HCT116 (cell line): ENCODE results near the gene CBL.

Experiments used
- EZH2 ChIP-seq: fragments of 200-600 bp; sonication (generic); IDR thresholded peaks from 2 replicates; pipeline ENCODE4 v1.6.1; 2017; ENCODE audit warnings: antibody characterized with exemption, mixed run types
- POLR2A ChIP-seq: IDR thresholded peaks from 2 replicates; pipeline ENCODE4 v1.7.0; 2011; ENCODE audit warnings: borderline replicate concordance; ENCODE audit not compliant: insufficient read depth, insufficient read length; ENCODE audit errors: extremely low read depth
- POLR2AphosphoS5 ChIP-seq: IDR thresholded peaks from 2 replicates; pipeline ENCODE4 v1.6.1; 2011; ENCODE audit warnings: mild to moderate bottlenecking, low read depth, low read length, moderate library complexity
- RAD21 ChIP-seq: IDR thresholded peaks from 2 replicates; pipeline ENCODE4 v1.6.1; 2012; ENCODE audit warnings: low read depth, mild to moderate bottlenecking
- SIN3A ChIP-seq: IDR thresholded peaks from 2 replicates; pipeline ENCODE4 v1.6.1; 2012; ENCODE audit warnings: low read depth
- YY1 ChIP-seq: IDR thresholded peaks from 2 replicates; pipeline ENCODE4 v1.6.1; 2011; ENCODE audit warnings: low read length, low read depth, moderate library complexity, mild to moderate bottlenecking; ENCODE audit not compliant: insufficient replicate concordance; ENCODE audit errors: extremely low read depth
- TF ChIP-seq, protein P1 (sequence below), 3 experiments: fragments of 200-600 bp in 1 of 3; sonication (generic) in 1 of 3; IDR thresholded peaks in 2 of 3; conservative IDR thresholded peaks in 1 of 3; 2 replicates each; pipeline ENCODE4 v1.5.1; 2012 to 2017; ENCODE audit warnings: low read depth in 2 of 3, low read length in 2 of 3, antibody characterized with exemption in 1 of 3, borderline replicate concordance in 1 of 3, control low read depth in 1 of 3, mild to moderate bottlenecking in 1 of 3, mixed read lengths in 1 of 3, mixed run types in 1 of 3, moderate library complexity in 1 of 3; ENCODE audit not compliant: insufficient read depth in 1 of 3
- TF ChIP-seq, protein P2 (sequence below): IDR thresholded peaks from 2 replicates; pipeline ENCODE4 v1.6.1; 2012; ENCODE audit warnings: low read depth
- TF ChIP-seq, protein P3 (sequence below): IDR thresholded peaks from 2 replicates; pipeline ENCODE4 v1.6.1; 2012

DNA sequence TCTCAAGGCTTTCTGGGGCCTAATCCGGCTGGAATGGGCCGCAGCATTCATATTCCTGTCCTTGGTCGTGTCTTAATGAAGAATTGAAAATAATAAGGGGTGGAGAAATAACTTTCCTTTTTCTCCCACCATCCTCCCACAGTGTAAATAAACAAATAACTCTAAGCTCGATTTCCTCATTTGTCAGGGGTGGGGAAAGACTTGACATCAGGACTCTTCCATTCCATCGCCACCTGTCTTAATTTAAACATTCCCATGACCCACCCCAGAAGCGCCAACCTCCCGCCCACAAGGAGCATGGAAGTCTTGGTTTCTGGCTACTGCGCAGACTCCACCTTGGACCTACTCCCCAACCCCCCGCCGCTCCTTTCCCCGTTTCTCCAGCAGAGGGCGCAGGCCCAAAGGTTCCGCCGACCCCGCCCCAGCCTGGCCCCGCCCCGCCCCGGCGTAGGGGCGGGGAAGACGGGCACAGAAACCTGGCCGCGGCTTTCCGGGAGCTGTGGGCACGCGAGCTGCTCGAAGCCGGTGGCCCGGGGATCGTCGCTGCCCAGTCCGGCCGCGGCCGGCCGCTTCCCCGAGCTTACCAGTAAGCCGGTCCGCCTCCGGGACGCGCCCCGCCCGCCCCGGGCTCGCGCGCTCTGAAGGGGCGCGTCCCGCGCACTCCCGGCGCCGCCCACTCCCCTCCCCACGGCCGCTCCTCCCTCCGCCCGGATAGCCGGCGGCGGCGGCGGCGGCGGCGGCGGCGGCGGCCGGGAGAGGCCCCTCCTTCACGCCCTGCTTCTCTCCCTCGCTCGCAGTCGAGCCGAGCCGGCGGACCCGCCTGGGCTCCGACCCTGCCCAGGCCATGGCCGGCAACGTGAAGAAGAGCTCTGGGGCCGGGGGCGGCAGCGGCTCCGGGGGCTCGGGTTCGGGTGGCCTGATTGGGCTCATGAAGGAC is at the start of gene CBL:
- TF ChIP-seq, protein P1, sequence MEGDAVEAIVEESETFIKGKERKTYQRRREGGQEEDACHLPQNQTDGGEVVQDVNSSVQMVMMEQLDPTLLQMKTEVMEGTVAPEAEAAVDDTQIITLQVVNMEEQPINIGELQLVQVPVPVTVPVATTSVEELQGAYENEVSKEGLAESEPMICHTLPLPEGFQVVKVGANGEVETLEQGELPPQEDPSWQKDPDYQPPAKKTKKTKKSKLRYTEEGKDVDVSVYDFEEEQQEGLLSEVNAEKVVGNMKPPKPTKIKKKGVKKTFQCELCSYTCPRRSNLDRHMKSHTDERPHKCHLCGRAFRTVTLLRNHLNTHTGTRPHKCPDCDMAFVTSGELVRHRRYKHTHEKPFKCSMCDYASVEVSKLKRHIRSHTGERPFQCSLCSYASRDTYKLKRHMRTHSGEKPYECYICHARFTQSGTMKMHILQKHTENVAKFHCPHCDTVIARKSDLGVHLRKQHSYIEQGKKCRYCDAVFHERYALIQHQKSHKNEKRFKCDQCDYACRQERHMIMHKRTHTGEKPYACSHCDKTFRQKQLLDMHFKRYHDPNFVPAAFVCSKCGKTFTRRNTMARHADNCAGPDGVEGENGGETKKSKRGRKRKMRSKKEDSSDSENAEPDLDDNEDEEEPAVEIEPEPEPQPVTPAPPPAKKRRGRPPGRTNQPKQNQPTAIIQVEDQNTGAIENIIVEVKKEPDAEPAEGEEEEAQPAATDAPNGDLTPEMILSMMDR (IDR thresholded peaks at IDR 0.05 in 2 of 3, conservative IDR thresholded peaks at IDR 0.05 in 1 of 3; ENCODE audit: borderline replicate concordance in 1 of 3, insufficient read depth in 1 of 3, low read depth in 2 of 3, low read length in 2 of 3): peak; percentile 69 to 88 (median 85)
- TF ChIP-seq EZH2 (no peak), YY1 (peak; percentile 70), POLR2A (peak; percentile 21), POLR2AphosphoS5 (peak; percentile 48; the same call in 1 of the 2 replicates), RAD21 (peak; percentile 47), SIN3A (0 out of 2 replicates have a peak, but pooled peaks have one; percentile 5)
- TF ChIP-seq, protein P2, sequence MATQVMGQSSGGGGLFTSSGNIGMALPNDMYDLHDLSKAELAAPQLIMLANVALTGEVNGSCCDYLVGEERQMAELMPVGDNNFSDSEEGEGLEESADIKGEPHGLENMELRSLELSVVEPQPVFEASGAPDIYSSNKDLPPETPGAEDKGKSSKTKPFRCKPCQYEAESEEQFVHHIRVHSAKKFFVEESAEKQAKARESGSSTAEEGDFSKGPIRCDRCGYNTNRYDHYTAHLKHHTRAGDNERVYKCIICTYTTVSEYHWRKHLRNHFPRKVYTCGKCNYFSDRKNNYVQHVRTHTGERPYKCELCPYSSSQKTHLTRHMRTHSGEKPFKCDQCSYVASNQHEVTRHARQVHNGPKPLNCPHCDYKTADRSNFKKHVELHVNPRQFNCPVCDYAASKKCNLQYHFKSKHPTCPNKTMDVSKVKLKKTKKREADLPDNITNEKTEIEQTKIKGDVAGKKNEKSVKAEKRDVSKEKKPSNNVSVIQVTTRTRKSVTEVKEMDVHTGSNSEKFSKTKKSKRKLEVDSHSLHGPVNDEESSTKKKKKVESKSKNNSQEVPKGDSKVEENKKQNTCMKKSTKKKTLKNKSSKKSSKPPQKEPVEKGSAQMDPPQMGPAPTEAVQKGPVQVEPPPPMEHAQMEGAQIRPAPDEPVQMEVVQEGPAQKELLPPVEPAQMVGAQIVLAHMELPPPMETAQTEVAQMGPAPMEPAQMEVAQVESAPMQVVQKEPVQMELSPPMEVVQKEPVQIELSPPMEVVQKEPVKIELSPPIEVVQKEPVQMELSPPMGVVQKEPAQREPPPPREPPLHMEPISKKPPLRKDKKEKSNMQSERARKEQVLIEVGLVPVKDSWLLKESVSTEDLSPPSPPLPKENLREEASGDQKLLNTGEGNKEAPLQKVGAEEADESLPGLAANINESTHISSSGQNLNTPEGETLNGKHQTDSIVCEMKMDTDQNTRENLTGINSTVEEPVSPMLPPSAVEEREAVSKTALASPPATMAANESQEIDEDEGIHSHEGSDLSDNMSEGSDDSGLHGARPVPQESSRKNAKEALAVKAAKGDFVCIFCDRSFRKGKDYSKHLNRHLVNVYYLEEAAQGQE: no peak
- TF ChIP-seq, protein P3, sequence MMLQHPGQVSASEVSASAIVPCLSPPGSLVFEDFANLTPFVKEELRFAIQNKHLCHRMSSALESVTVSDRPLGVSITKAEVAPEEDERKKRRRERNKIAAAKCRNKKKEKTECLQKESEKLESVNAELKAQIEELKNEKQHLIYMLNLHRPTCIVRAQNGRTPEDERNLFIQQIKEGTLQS: no peak
